ENCODE data around the gene CLEC6A.
"Not testable (repeated sequence)": the region's sequence is repeated elsewhere in the genome, so short reads cannot be mapped to it uniquely, and the experiment has no call there.

Gene CLEC6A

GRCh38 chr12:8495671-8496070 lies 39.9 kb downstream of the CLEC6A start:
- not testable (repeated sequence) for H3K27ac ChIP-seq (ENCODE audit: low read length)
- WGBS (ENCODE audit: insufficient coverage, insufficient read length): no CpG with 5 or more reads among the region's 4 CpGs

GRCh38 chr12:8496074-8496473 lies 40.3 kb downstream of the CLEC6A start:
- not testable (repeated sequence) for H3K27me3 ChIP-seq (ENCODE audit: control insufficient read depth, insufficient read depth, low read length); H3K9me3 ChIP-seq (ENCODE audit: control insufficient read depth, insufficient read depth, low read length); H3K27ac ChIP-seq (ENCODE audit: low read length); H3K4me3 ChIP-seq (ENCODE audit: low read length); DNase-seq (ENCODE audit: low read depth, low spot score); H3K36me3 ChIP-seq (ENCODE audit: control insufficient read depth, insufficient read depth, low read length); H3K4me1 ChIP-seq (ENCODE audit: control insufficient read depth, insufficient read depth, low read length)
- no CpG with 5 or more reads among the region's 7 CpGs for WGBS (ENCODE audit: insufficient coverage, insufficient read length)

More at GRCh38 chr12:8495671-8496070, 39.9 kb downstream of the CLEC6A start:
- not testable (repeated sequence) for H3K27me3 ChIP-seq (ENCODE audit: control insufficient read depth, insufficient read depth, low read length); H3K36me3 ChIP-seq (ENCODE audit: control insufficient read depth, insufficient read depth, low read length); DNase-seq (ENCODE audit: low read depth, low spot score); H3K4me3 ChIP-seq (ENCODE audit: low read length); H3K9me3 ChIP-seq (ENCODE audit: control insufficient read depth, insufficient read depth, low read length); H3K4me1 ChIP-seq (ENCODE audit: control insufficient read depth, insufficient read depth, low read length)

GRCh38 chr12:8499616-8500015 lies 43.9 kb downstream of the CLEC6A start:
- no peaks in the 10 kb centered on the region for H3K27me3 ChIP-seq (ENCODE audit: control insufficient read depth, insufficient read depth, low read length)
- WGBS (ENCODE audit: insufficient coverage, insufficient read length): no CpG with 5 or more reads among the region's 4 CpGs
- no peak overlapping the region for H3K27ac ChIP-seq (ENCODE audit: low read length)
- no peaks in the 10 kb centered on the region for H3K4me1 ChIP-seq (ENCODE audit: control insufficient read depth, insufficient read depth, low read length)
- no peaks in the 10 kb centered on the region; the same call in 1 of the 2 replicates for H3K9me3 ChIP-seq (ENCODE audit: control insufficient read depth, insufficient read depth, low read length)
- H3K4me3 ChIP-seq (ENCODE audit: low read length): no peak overlapping the region
- H3K36me3 ChIP-seq (ENCODE audit: control insufficient read depth, insufficient read depth, low read length): no peaks in the 10 kb centered on the region
- DNase-seq (ENCODE audit: low read depth, low spot score): no peak

GRCh38 chr12:8501720-8502119 lies 46.0 kb downstream of the CLEC6A start:
- 100% methylated on average over 2 of the region's 3 CpGs for WGBS (ENCODE audit: insufficient coverage, insufficient read length)
- Histone ChIP-seq H3K4me3 (ENCODE audit: low read length) (no peak overlapping the region), H3K27me3 (ENCODE audit: control insufficient read depth, insufficient read depth, low read length) (no peaks in the 10 kb centered on the region), H3K4me1 (ENCODE audit: control insufficient read depth, insufficient read depth, low read length) (no peaks in the 10 kb centered on the region), H3K27ac (ENCODE audit: low read length) (no peak overlapping the region), H3K36me3 (ENCODE audit: control insufficient read depth, insufficient read depth, low read length) (no peaks in the 10 kb centered on the region), H3K9me3 (ENCODE audit: control insufficient read depth, insufficient read depth, low read length) (no peaks in the 10 kb centered on the region)
- no peak for DNase-seq (ENCODE audit: low read depth, low spot score)

GRCh38 chr12:8504351-8504750 lies 48.6 kb downstream of the CLEC6A start:
- peaks cover 6% of the 10 kb centered on the region for H3K4me1 ChIP-seq (ENCODE audit: control insufficient read depth, insufficient read depth, low read length)
- H3K36me3 ChIP-seq (ENCODE audit: control insufficient read depth, insufficient read depth, low read length): no peaks in the 10 kb centered on the region
- DNase-seq (ENCODE audit: low read depth, low spot score): no peak
- no peaks in the 10 kb centered on the region for H3K9me3 ChIP-seq (ENCODE audit: control insufficient read depth, insufficient read depth, low read length)
- no peak overlapping the region for H3K27ac ChIP-seq (ENCODE audit: low read length)
- no peaks in the 10 kb centered on the region for H3K27me3 ChIP-seq (ENCODE audit: control insufficient read depth, insufficient read depth, low read length)
- no CpG with 5 or more reads among the region's 1 CpG for WGBS (ENCODE audit: insufficient coverage, insufficient read length)
- no peak overlapping the region for H3K4me3 ChIP-seq (ENCODE audit: low read length)

- H3K9me3 ChIP-seq (ENCODE audit: control insufficient read depth, insufficient read depth, low read length): no peaks in the 10 kb centered on the region
- no CpG with 5 or more reads among the region's 3 CpGs for WGBS (ENCODE audit: insufficient coverage, insufficient read length)
- DNase-seq (ENCODE audit: low read depth, low spot score): no peak
- no peak overlapping the region for H3K4me3 ChIP-seq (ENCODE audit: low read length)
- no peak overlapping the region for H3K27ac ChIP-seq (ENCODE audit: low read length)
- no peaks in the 10 kb centered on the region for H3K27me3 ChIP-seq (ENCODE audit: control insufficient read depth, insufficient read depth, low read length)
- no peaks in the 10 kb centered on the region for H3K36me3 ChIP-seq (ENCODE audit: control insufficient read depth, insufficient read depth, low read length)
- H3K4me1 ChIP-seq (ENCODE audit: control insufficient read depth, insufficient read depth, low read length): peaks cover 8% of the 10 kb centered on the region
Measured at GRCh38 chr12:8507596-8507995, 51.8 kb downstream of the CLEC6A start.

- H3K27ac ChIP-seq (ENCODE audit: low read length): no peak overlapping the region
- no peaks in the 10 kb centered on the region for H3K36me3 ChIP-seq (ENCODE audit: control insufficient read depth, insufficient read depth, low read length)
- no CpG with 5 or more reads among the region's 3 CpGs for WGBS (ENCODE audit: insufficient coverage, insufficient read length)
- DNase-seq (ENCODE audit: low read depth, low spot score): no peak
- no peaks in the 10 kb centered on the region for H3K27me3 ChIP-seq (ENCODE audit: control insufficient read depth, insufficient read depth, low read length)
- H3K4me1 ChIP-seq (ENCODE audit: control insufficient read depth, insufficient read depth, low read length): peaks cover 8% of the 10 kb centered on the region
- H3K9me3 ChIP-seq (ENCODE audit: control insufficient read depth, insufficient read depth, low read length): no peaks in the 10 kb centered on the region
- no peak overlapping the region for H3K4me3 ChIP-seq (ENCODE audit: low read length)
Measured at GRCh38 chr12:8508223-8508622, 52.5 kb downstream of the CLEC6A start.

- DNase-seq (ENCODE audit: low read depth, low spot score): no peak
- Histone ChIP-seq H3K4me1 (ENCODE audit: control insufficient read depth, insufficient read depth, low read length) (peaks cover 8% of the 10 kb centered on the region), H3K36me3 (ENCODE audit: control insufficient read depth, insufficient read depth, low read length) (no peaks in the 10 kb centered on the region), H3K27me3 (ENCODE audit: control insufficient read depth, insufficient read depth, low read length) (no peaks in the 10 kb centered on the region), H3K9me3 (ENCODE audit: control insufficient read depth, insufficient read depth, low read length) (no peaks in the 10 kb centered on the region), H3K4me3 (ENCODE audit: low read length) (no peak overlapping the region), H3K27ac (ENCODE audit: low read length) (no peak overlapping the region)
- no CpG with 5 or more reads among the region's 12 CpGs for WGBS (ENCODE audit: insufficient coverage, insufficient read length)
Measured at GRCh38 chr12:8508910-8509841, 53.4 kb downstream of the CLEC6A start.

- Histone ChIP-seq H3K36me3 (ENCODE audit: control insufficient read depth, insufficient read depth, low read length) (no peaks in the 10 kb centered on the region), H3K4me3 (ENCODE audit: low read length) (no peak within 1 kb of the TSS), H3K27ac (ENCODE audit: low read length) (no peak within 1 kb of the TSS), H3K9me3 (ENCODE audit: control insufficient read depth, insufficient read depth, low read length) (no peaks in the 10 kb centered on the region), H3K4me1 (ENCODE audit: control insufficient read depth, insufficient read depth, low read length) (peaks cover 6% of the 10 kb centered on the region), H3K27me3 (ENCODE audit: control insufficient read depth, insufficient read depth, low read length) (no peaks in the 10 kb centered on the region)
- no peak for DNase-seq (ENCODE audit: low read depth, low spot score)
- no CpG with 5 or more reads among the region's 4 CpGs for WGBS (ENCODE audit: insufficient coverage, insufficient read length)
Measured at GRCh38 chr12:8513256-8513655, 57.5 kb downstream of the CLEC6A start, which contains the start of gene CLEC4D. Gene CLEC4D, plus strand, starts transcription at chr12:8513503. Its CDS starts 230 bp downstream, at chr12:8513733.

- WGBS (ENCODE audit: insufficient coverage, insufficient read length): no CpG with 5 or more reads among the region's 2 CpGs
Measured at GRCh38 chr12:8517971-8518370, 62.2 kb downstream of the CLEC6A start.

GRCh38 chr12:8519171-8519570 lies 63.4 kb downstream of the CLEC6A start:
- Histone ChIP-seq H3K9me3 (ENCODE audit: control insufficient read depth, insufficient read depth, low read length) (no peaks in the 10 kb centered on the region), H3K27ac (ENCODE audit: low read length) (no peak overlapping the region), H3K4me3 (ENCODE audit: low read length) (no peak overlapping the region), H3K27me3 (ENCODE audit: control insufficient read depth, insufficient read depth, low read length) (no peaks in the 10 kb centered on the region), H3K36me3 (ENCODE audit: control insufficient read depth, insufficient read depth, low read length) (no peaks in the 10 kb centered on the region), H3K4me1 (ENCODE audit: control insufficient read depth, insufficient read depth, low read length) (no peaks in the 10 kb centered on the region)
- WGBS (ENCODE audit: insufficient coverage, insufficient read length): no CpG with 5 or more reads among the region's 4 CpGs
- DNase-seq (ENCODE audit: low read depth, low spot score): no peak

More at GRCh38 chr12:8517971-8518370, 62.2 kb downstream of the CLEC6A start:
- Histone ChIP-seq H3K4me1 (ENCODE audit: control insufficient read depth, insufficient read depth, low read length) (no peaks in the 10 kb centered on the region), H3K4me3 (ENCODE audit: low read length) (no peak overlapping the region), H3K27ac (ENCODE audit: low read length) (no peak overlapping the region), H3K36me3 (ENCODE audit: control insufficient read depth, insufficient read depth, low read length) (no peaks in the 10 kb centered on the region), H3K27me3 (ENCODE audit: control insufficient read depth, insufficient read depth, low read length) (no peaks in the 10 kb centered on the region), H3K9me3 (ENCODE audit: control insufficient read depth, insufficient read depth, low read length) (no peaks in the 10 kb centered on the region)
- DNase-seq (ENCODE audit: low read depth, low spot score): no peak
